Fibroblast of pulmonary artery (primary cell): ENCODE data around the gene DDX10.

Experiments
- DNase-seq: peaks from one replicate; pipeline ENCODE4 v3.0.0-alpha.2; 2010; ENCODE audit warnings: low read depth
- H3K4me3 ChIP-seq: replicated peaks from 2 replicates; pipeline ENCODE4 v1.5.1; 2011; ENCODE audit warnings: low read depth, mild to moderate bottlenecking, control low read depth, low read length, moderate library complexity
- CTCF ChIP-seq: IDR thresholded peaks from 2 replicates; pipeline ENCODE4 v1.5.1; 2011; ENCODE audit warnings: mild to moderate bottlenecking, control low read depth, low read length, inconsistent platforms; ENCODE audit errors: missing control alignments

DDX10 gene

GRCh38 chr11:108891143-108891542 is 226.3 kb downstream of the DDX10 start:
- TF ChIP-seq CTCF: no peak
- DNase-seq: no peak
- H3K4me3 ChIP-seq: no peak overlapping the region

- TF ChIP-seq CTCF: no peak
- no peak overlapping the region for H3K4me3 ChIP-seq
- no peak for DNase-seq
Measured at GRCh38 chr11:108891909-108892511, 227.1 kb downstream of the DDX10 start.

GRCh38 chr11:108895579-108896480 is 231.0 kb downstream of the DDX10 start:
- H3K4me3 ChIP-seq: no peak overlapping the region
- DNase-seq: peak; percentile 60
- TF ChIP-seq CTCF: no peak

- DNase-seq: no peak
- no peak for TF ChIP-seq CTCF
- no peak overlapping the region for H3K4me3 ChIP-seq
Measured at GRCh38 chr11:108897071-108897481, 232.2 kb downstream of the DDX10 start.

GRCh38 chr11:108897916-108898315 is 233.0 kb downstream of the DDX10 start:
- no peak for TF ChIP-seq CTCF
- H3K4me3 ChIP-seq: no peak overlapping the region
- DNase-seq: no peak

GRCh38 chr11:108901359-108901758 is 236.5 kb downstream of the DDX10 start:
- no peak overlapping the region for H3K4me3 ChIP-seq
- TF ChIP-seq CTCF: no peak
- no peak for DNase-seq
